ENCODE data around the gene PHB1. TPM values are rescaled to one million over a fixed set of nuclear protein-coding genes. Genes with fewer than 3 reads are reported as not detected.

Gene PHB1
- total RNA-seq, 1 donor from 2014 or later = 166 TPM

DNA sequence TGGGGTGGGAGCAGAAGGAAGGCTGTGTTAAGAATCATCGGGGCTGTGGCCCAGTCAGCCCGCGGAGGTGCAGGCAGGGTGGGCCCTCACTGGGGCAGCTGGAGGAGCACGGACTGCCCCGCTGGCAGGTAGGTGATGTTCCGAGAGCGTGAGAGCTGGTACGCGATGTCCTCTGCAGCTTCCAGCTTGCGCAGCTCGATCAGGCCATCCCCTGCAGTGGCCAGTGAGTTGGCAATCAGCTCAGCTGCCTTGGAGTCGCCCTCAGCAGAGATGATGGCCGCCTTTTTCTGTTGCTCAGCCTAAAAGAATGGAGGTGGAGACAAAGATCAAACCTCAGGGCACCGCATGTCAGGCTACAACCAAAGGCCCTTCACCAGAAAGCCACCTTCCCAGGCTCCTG lies 9.8 kb downstream of the PHB1 start:
- no peak for DNase-seq (ENCODE audit: low read depth)

DNA sequence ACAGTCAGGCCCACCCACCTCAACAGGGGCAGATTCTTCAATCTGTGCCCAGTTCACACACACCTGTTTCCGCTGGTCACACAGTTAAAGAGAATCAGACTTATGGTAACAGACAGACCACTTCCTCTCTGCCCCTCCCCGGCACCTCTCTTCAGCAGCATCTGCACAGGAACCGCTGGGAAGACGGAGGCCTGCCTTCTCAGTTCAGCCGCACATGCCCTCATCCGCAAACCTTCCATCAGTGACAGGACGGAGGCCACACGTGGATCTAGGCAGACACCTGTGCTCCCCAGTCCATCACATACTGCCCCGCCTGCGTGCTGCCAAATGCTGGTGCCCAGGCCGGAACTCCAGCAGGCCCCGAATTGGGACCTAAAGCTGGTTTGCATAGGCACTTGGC lies 10.3 kb downstream of the PHB1 start:
- no peak for DNase-seq (ENCODE audit: low read depth)

DNA sequence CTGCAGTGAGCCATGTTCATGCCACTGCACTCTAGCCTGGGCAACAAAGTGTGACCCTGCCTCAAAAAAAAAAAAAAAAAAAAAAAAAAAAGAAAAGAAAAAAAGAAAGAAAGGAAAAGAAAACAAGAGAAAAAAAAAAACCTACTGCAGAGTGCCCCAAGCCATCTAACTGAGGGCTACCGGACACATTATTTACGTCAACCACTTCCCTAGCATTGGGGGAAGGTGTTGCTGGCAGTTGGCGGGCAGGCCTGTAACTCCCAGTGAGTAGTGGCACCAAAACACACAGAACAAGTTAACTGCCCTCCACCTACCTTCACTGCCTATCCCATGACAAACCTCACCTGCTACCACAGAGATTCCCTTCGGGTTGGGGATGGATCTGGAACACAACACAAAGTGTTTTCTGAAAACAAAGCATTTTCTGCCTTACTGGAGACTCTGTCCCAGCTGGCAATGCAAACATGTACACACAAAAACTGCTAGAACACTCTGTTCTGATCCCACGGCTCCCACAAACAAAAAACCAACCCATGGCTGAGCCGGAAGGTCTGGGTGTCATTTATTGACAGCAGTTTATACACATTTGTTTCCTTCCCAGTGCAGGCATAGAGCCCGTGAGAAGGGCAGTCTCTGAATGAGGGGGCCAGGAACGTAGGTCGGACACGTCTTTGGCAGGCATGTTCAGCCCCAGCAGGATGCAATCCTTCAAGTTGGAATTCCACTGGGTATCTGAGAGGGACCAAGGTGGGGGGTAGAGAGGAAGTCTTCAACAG lies 11.0 kb downstream of the PHB1 start:
- no peak for DNase-seq (ENCODE audit: low read depth)

DNA sequence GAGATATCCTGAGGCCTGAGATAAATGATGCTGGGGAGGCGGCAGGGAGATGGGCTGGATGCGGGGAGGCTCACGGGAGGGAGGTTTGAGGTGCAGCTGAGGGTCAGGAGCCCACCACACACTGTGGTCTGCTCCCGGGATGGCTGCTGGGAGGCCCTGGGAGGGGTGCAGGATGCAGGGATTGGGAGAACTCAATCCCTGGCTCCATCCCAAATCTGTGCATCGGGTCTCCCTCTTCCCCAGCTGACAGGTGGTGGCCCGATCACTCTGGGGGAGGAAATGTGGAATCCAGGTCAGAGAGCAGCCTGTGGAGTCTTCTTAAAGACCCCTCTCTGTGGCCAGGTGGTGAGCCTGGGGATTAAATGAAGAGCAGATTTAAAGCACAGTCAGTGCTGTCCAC lies 12.0 kb downstream of the PHB1 start:
- no peak for DNase-seq (ENCODE audit: low read depth)

DNA sequence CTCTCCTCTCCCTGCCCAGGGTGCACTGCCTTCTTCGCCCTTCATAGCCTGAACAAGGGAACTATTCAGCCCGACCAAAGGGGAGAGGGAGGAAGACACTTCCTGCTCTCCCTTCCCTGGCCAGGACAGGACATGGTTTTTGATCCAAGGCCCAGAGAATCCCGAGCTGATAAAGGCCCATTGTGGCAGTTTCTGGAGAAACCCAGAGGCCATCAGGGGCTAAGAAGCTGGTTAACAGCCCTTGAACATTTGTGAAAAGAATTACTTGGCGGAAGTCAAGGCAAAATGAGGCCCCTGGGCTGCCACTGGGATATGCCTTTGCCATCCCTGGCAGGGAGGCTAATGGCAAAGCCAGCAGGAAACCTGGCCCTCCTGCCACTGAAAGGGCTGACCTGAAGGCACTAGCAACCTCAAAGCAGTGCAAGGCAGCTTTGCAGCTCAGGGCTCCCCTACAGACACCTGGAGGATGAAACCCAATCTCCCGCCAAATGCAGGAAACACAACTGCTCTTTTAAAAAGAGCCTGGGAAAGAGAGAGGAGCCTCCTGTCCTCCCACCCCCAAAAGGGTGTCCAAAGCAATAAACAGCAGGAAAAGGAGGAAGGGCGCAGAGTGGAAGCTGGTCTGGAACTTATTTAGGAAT lies 12.6 kb downstream of the PHB1 start:
- no peak for DNase-seq (ENCODE audit: low read depth)

DNA sequence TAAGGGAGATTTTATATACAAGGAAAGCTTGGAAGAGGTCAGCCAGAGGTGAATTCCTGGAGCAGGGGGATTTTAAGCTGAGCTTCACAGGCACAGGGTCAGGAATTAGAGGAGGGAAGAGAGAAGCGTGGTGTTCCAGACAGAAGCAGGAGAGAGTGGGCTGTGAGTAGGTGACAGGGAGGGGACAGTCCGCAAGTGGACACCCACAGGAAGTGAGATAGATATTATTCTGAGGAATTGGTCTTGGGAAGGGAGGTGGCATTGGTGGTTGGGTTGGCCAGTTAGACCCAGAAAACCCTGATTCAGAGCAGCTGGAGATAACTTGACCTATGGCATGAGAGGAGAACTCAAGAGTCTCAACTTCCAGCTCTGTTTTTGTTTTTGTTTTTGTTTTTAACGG lies 14.7 kb downstream of the PHB1 start:
- DNase-seq (ENCODE audit: low read depth) = no peak

DNA sequence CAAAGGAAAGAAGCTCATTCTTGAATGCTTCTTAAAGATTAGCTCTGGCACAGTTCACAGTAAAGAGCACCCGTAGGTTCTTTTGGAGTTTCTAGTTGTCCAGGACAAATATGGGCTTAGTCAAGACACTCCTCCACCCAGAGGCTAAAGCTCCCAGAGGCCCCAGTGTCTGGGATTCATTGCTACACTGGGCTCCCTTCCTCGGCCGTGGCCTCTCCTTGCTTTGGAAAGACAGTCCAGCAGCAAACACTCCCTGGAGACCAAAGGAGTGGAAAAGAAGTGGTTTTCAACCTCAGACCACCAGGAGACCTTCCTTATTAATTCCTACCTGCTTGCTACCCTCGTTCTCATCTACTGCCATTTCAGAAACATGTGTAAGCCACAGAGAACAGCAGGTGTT lies 17.1 kb downstream of the PHB1 start:
- DNase-seq (ENCODE audit: low read depth) = no peak

DNA sequence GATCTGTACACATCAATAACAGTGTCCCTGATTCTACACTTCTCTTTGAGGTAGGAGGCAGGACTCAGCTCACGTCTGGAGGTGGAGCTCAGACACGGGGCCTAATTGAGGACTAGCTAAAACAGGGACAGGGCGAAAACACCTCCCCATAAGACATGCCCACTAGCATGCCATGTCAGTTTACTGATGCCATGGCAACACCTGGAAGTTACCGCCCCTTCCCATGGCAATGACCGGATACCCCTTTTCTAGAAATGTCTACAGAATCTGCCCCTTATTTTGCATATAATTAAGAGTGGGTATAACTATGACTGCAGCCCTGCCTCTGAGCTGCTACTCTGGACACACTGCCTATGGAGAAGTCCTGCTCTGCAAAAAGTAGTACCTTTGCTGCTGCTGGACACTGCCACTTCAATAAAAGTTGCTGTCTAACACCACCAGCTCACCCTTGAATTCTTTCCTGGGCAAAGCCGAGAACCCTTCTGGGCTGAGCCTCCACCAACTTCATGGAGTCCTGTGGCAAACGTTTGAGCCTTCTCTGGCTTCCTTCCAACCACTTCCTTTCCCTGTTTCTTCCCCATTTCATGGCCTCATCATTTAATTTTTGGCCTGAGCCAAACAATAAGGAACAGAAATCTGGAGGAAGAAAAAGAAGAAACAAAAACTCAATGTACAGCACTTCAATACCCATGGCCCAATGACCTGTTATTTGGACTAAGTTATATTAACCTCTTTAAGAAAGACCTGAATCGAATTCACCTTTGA lies 21.0 kb downstream of the PHB1 start:
- DNase-seq (ENCODE audit: low read depth) = no peak

DNA sequence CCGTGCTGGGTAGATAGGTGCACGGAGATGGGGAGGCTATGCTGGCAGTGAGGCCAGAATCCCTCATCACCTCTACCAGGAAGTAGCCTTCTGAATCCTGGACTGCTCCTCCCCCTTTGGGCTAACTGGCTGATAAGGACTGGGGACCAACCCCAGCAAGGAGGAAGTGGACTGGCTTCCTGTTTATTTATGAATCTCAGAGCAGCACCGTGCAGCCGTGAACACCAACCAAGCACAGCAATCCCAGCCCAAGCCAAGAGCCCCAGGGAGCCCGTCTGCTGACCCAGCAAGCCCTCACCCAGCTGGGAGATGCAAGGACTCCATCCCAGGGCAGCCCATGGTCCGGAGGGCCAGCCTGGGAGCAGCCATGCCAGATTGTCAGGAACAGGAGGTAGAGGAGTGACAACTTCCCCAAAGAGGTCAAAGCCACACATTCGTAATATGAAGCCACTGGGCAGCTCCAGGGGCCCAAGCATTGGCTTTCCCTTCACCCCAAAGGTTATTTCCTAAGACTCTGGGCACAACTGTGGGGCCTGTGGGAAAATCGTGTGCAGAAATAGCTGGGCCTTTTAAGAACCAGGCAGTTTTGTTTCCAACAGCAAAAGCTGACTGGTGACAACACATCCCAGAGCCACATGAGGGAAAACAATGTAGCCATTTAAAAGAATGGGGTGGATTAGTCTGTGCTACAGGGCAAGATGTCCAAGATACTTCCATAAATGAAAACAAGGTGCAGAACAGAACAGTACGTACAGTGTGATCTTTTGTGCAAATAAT lies 23.9 kb downstream of the PHB1 start:
- DNase-seq (ENCODE audit: low read depth) = peak; percentile 48

DNA sequence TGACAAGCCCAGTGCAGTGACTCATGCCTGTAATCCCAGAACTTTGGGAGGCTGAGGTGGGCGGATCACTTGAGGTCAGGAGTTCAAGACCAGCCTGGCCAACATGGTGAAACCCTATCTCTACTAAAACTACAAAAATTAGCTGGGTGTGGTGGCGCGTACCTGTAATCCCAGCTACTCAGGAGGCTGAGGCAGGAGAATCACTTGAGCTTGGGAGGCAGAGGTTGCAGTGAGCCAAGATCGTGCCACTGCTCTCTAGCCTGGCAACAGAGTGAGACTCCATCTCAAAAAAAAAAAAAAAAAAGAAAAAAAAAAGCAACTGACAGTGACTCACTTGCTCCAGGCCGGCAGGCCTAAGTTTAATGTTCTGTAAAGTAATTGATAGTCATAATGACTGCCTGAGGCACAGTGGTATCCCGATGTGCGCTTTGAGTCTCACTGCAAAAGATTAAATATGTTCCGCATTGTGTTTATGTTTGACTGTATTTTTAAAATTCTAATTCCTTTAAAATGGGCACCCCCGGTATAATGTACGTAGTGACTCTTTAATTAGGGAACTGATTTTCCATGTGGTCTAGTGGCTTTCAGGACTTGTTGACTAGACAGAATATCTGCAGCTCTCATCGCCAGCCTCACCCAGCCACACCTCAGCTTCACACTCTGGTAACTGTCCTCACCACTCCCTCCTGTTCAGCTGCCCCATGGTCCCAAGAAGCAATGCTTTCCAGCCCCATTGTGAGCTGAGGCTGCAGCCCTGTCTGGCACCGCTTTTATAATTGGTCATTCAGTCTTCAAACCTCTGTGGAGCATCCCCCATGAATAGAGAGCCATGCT lies 25.0 kb downstream of the PHB1 start:
- peak; percentile 87 for DNase-seq (ENCODE audit: low read depth)

DNA sequence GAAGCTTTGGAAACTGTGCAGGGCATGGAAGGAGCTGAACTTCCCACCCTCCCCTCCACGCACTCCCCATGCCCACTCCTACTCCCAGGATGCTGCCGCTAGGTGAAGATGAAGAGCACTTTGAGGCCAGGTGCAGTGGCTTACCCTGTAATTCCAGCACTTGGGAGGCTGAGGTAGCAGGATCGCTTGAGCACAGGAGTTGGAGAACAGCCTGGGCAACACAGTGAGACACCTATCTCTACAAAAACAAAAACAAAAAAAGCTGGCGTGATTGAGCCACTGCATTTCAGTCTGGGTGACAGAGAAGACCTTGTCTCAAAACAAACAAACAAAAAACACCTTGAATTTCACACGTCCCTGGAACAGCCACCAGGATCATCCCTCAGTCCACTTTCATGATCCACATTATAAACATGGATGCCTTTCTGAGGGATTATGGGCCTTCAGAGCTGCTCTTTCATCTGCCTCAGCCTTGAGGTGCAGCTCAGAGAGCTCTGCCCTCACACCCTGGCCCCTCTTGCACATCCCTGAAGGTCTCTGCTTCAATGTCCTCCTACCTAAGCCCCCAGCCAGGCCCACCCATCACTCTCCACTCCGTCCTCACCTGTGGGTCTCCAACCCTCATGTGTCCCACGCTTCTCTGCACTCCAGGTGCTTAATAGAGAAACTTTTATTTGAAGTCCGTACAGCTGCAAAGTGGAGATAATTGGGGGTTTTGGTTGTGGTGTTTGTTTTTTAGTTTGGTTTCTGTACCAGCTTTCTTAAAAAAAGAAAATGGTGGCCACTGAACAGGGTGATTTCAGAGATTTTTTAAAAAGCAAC lies 25.8 kb downstream of the PHB1 start:
- peak; percentile 21 for DNase-seq (ENCODE audit: low read depth)

DNA sequence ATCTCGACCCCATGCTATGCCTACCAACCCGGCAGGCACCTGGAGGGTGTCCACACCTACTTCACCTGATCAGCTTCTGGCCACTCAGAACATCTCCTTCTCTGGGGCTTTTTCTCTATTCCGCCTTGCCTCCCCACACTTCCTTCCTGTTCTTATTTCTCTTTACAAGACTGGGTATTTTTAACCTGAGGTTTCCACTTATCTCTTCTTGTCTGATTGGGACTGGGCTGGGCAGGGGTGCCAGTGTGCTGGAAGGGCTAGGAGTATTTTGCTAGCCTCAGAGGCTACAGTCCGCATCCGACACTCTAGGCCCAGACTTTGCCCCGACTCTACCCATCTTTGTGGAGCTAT lies 26.4 kb downstream of the PHB1 start:
- no peak for DNase-seq (ENCODE audit: low read depth)

DNA sequence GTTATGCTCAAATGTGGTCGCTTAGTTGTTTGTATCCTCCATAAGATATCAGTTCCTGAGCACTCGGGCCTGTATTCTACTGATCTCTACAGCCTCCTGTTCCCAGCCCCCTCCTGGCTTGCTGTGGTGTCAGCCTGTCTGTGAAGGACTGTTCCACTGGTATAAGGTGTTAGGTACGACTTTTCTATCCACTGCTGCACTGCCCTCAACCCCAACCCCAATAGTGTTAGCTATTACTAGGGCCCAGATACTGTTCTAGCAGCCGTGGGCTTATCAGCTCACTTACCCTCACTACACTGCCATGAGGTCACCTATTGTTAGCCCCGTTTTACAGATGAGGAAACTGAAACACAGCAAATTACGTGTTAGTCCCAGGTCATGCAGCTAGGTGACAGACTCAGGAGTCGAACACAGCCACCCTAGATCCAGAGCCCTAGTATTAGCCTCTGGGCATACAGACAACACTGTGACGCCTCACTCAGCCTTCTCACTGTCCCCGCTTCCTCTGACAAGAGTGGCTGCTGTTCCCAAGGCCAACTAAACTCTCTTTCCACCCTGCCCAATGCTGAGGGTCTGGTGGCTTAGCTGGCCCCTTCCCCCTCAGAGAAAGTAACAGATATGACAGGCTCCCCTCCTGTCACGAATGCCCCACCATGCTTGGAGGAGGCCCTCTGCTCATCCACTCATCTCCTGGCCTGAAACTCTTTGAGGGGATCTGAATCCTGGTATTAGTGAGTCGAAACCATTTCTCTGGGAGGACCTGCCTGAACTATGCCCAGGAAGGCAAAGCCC lies 27.0 kb downstream of the PHB1 start:
- DNase-seq (ENCODE audit: low read depth) = no peak

DNA sequence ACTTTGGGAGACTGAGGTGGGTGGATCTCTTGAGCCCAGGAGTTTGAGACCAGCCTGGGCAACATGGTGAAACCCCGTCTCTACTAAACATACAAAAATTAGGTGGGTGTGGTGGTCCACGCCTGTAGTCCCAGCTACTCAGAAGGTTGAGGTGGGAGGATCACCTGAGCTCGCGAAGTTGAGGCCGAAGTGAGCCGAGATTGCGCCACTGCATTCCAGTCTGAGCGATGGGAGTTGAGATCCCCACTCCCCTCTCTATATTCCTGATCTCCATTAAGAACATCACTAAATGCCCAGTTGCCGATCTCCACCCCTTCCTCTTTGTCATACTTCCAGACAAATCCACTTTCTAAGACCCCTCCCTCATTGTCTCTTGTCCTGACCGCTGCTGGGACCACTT lies 28.3 kb downstream of the PHB1 start:
- no peak for DNase-seq (ENCODE audit: low read depth)

DNA sequence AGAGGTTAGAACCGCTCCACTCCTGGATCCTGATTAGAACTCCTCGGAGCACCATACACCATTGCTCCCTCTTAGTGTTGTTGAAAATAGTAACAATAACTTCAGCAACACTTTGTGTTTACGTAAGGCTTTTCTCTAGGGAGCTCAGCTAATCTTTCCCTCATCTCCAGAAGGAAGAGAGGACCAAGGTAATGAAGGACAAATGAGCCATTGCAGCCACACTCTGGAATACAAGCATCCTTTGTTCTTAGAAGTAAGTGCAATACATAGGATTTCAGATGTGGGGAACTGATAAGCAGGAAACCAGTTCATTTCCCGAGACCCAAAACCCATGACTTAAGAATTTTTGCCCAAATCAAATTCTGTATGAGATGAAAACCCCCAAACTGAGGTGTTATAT lies 29.7 kb downstream of the PHB1 start:
- no peak for DNase-seq (ENCODE audit: low read depth)

DNA sequence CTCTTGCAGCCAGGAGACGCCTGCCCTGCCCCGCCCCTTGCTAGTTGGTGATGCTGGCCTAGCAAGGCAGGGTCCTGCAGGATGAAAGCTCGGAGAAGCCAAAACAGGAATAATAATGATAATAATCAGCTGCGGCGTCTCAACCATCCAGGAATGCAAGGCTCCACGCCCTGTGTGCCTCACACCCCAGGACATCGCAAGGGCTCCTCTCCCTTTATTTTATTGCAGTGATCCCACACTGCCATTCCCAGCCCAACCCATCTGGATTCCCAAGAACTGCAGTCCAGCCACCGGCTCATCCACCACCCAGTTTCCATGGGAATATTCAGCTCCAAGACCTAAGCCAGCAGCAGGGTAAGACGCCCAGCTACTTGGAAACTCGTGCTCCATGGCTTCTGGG lies 31.6 kb downstream of the PHB1 start:
- DNase-seq (ENCODE audit: low read depth) = no peak

DNA sequence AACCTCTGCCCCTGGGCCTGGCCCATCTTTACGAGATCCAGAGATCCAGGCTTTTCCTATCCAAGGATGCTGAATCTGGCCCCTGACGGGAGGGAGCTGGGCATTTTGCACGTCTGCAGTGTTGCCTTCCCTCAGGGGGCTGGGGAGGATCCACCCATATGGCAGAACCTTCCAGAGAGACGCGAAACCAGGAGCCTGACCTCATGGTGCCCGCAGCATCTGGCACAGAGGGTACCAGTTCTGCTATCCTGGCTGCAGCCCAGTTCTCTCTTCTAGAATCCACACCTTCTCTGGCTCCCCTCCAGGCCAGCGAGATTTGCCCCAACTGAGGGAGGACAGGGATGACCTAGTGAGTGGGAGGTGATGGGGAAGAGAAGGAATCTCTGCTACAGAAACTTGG lies 32.1 kb downstream of the PHB1 start:
- DNase-seq (ENCODE audit: low read depth) = no peak

DNA sequence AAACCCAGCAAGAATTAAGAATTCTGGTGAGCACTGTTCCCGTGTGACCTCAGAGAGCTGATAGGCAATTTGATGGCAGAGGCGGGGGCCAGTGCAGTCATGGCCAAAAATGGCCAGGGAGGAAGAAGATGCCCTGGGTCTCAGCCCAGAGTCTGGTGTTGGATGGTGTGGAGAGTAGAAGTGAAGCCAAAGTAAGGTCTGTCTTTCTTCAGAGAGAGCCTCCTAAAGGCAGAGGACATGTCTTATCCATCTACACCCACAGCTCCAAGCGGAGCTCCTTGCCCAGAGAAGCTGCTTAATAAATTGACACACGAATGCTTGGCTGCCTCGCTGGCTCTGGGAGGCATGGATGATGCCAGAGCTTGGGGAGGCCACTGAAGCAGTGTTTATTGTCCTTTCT lies 32.9 kb downstream of the PHB1 start:
- DNase-seq (ENCODE audit: low read depth) = no peak

DNA sequence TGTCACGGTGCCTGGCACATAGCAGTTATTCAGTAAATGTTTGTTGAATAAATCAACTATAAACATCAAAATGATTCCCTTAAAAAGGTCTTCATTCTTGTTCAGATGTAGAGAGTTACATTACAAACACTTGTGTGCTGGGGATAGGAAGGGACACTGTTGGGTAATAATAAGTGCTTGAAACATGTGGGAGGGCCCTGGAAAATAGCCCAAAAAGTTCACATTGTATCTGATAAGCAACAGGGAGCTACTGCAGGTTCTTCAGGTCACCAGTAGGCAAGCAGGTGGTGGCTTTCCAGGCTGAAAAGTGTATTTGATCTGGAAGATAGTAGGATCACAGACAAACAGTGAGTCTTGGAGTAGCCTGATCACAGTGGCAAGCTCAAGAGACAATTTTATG lies 33.6 kb downstream of the PHB1 start:
- no peak for DNase-seq (ENCODE audit: low read depth)

DNA sequence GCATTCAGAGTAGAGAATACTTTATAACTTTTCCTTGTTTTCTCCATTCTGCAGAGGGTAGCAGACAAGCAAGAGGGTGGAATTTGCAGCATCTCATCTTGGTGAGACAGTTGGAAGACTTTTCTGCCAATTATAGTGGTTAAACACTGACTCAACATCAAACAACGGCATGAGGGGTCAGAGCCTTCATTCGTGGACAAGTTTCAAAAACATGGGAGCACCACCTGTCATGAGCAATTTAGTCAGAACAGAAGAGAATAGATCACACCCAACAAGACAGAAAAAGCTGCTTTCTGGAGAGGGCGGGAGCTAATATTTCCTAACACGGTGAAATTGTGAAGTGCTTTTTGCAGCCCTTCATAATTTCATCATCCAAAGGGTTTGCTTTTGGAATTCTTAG lies 34.8 kb downstream of the PHB1 start:
- DNase-seq (ENCODE audit: low read depth) = no peak

Data from renal cortical epithelial cell (primary cell).